ENCODE data around the gene ABCG5. TPM values are rescaled to one million over a fixed set of nuclear protein-coding genes. Genes with fewer than 3 reads are reported as not detected.

ABCG5 gene
- total RNA-seq, 1 experiment from 2014 or later = not detected

DNA sequence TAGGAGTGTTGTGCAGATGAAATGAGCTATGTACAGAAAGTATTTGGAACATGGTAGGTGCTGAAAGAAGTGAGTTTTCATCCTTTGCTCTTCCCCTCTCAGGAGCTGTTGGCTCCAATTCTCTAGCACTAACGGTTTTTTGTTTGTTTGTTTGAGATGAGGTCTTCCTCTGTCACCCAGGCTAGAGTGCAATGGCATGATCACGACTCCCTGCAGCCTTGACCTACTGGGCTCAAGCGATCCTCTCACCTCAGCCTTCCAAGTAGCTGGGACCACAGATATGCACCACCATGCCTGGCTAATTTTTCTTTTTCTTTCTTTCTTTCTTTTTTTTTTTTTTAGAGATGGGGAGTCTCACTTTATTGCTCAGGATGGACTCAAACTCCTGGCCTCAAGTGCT is 12.8 kb downstream of the ABCG5 start (continued):
- TF ChIP-seq, protein P1, sequence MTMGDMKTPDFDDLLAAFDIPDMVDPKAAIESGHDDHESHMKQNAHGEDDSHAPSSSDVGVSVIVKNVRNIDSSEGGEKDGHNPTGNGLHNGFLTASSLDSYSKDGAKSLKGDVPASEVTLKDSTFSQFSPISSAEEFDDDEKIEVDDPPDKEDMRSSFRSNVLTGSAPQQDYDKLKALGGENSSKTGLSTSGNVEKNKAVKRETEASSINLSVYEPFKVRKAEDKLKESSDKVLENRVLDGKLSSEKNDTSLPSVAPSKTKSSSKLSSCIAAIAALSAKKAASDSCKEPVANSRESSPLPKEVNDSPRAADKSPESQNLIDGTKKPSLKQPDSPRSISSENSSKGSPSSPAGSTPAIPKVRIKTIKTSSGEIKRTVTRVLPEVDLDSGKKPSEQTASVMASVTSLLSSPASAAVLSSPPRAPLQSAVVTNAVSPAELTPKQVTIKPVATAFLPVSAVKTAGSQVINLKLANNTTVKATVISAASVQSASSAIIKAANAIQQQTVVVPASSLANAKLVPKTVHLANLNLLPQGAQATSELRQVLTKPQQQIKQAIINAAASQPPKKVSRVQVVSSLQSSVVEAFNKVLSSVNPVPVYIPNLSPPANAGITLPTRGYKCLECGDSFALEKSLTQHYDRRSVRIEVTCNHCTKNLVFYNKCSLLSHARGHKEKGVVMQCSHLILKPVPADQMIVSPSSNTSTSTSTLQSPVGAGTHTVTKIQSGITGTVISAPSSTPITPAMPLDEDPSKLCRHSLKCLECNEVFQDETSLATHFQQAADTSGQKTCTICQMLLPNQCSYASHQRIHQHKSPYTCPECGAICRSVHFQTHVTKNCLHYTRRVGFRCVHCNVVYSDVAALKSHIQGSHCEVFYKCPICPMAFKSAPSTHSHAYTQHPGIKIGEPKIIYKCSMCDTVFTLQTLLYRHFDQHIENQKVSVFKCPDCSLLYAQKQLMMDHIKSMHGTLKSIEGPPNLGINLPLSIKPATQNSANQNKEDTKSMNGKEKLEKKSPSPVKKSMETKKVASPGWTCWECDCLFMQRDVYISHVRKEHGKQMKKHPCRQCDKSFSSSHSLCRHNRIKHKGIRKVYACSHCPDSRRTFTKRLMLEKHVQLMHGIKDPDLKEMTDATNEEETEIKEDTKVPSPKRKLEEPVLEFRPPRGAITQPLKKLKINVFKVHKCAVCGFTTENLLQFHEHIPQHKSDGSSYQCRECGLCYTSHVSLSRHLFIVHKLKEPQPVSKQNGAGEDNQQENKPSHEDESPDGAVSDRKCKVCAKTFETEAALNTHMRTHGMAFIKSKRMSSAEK (CRISPR knock-in tag; IDR thresholded peaks at IDR 0.05; ENCODE audit: borderline replicate concordance) = no peak
- TF ChIP-seq ZNF423 (CRISPR knock-in tag; IDR thresholded peaks at IDR 0.05) (no peak), ZNF671 (CRISPR knock-in tag; IDR thresholded peaks at IDR 0.05) (no peak)

DNA sequence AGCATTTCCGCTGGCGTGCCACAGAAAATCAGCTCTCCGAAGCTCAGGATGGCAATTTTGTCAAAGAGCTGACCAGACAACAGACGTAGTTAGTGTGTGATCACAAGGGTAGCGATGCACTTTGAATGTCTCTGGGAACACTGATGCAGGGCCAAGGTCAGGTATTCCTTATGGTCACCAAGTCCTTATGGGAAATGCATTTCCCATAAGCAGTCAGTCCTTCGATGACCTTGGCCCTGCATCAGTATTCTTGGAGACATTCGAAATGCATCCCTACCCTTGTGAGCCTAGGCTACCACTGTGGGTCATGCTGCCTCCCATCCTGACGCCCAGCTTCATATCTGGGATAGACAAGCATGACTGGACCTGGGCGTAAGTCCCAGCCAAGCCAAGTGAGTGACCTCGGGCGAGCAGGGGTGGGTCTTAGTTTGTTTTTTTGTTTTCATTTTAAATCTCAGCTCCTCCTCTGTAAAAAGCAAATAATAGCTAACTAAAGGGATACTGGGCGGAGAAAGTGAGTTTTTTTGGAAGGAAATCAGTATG is 13.6 kb downstream of the ABCG5 start:
- H3K9me3 Mint-ChIP-seq = no peaks in the 10 kb centered on the region; the same call in 1 of the 2 replicates
- no peak for ATAC-seq
- peaks cover 6% of the 10 kb centered on the region for H3K4me1 Mint-ChIP-seq
- no peak overlapping the region for H3K4me3 Mint-ChIP-seq
- no peak overlapping the region for H3K27ac Mint-ChIP-seq
- peaks cover 2% of the 10 kb centered on the region; the same call in 1 of the 2 replicates for H3K27me3 Mint-ChIP-seq (ENCODE audit: low read depth)
- TF ChIP-seq JUN (CRISPR knock-in tag; IDR thresholded peaks at IDR 0.05) = no peak
- no peak for TF ChIP-seq ZNF138 (CRISPR knock-in tag; conservative IDR thresholded peaks at IDR 0.05)
- no peak for TF ChIP-seq MYBL2 (CRISPR knock-in tag; IDR thresholded peaks at IDR 0.05)
- no peak for TF ChIP-seq SMAD3 (CRISPR knock-in tag; IDR thresholded peaks at IDR 0.05; ENCODE audit: borderline replicate concordance)
- no peak for TF ChIP-seq SMAD4 (CRISPR knock-in tag; IDR thresholded peaks at IDR 0.05)
- TF ChIP-seq ZNF396 (CRISPR knock-in tag; IDR thresholded peaks at IDR 0.05; ENCODE audit: borderline replicate concordance) = no peak
- no peak for TF ChIP-seq ZBTB21 (CRISPR knock-in tag; IDR thresholded peaks at IDR 0.05; ENCODE audit: borderline replicate concordance)
- TF ChIP-seq ZNF317 (CRISPR knock-in tag; IDR thresholded peaks at IDR 0.05; ENCODE audit: borderline replicate concordance, low read depth) = no peak
- no peak for TF ChIP-seq KAT7 (CRISPR knock-in tag; IDR thresholded peaks at IDR 0.05; ENCODE audit: borderline replicate concordance)
- no peak for TF ChIP-seq FOXJ3 (CRISPR knock-in tag; IDR thresholded peaks at IDR 0.05; ENCODE audit: borderline replicate concordance)
- TF ChIP-seq, protein P2, sequence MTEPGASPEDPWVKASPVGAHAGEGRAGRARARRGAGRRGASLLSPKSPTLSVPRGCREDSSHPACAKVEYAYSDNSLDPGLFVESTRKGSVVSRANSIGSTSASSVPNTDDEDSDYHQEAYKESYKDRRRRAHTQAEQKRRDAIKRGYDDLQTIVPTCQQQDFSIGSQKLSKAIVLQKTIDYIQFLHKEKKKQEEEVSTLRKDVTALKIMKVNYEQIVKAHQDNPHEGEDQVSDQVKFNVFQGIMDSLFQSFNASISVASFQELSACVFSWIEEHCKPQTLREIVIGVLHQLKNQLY (CRISPR knock-in tag; IDR thresholded peaks at IDR 0.05) = no peak
- TF ChIP-seq, protein P3, sequence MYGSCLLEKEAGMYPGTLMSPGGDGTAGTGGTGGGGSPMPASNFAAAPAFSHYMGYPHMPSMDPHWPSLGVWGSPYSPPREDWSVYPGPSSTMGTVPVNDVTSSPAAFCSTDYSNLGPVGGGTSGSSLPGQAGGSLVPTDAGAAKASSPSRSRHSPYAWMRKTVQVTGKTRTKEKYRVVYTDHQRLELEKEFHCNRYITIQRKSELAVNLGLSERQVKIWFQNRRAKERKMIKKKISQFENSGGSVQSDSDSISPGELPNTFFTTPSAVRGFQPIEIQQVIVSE (CRISPR knock-in tag; IDR thresholded peaks at IDR 0.05; ENCODE audit: borderline replicate concordance) = no peak
- TF ChIP-seq, protein P4, sequence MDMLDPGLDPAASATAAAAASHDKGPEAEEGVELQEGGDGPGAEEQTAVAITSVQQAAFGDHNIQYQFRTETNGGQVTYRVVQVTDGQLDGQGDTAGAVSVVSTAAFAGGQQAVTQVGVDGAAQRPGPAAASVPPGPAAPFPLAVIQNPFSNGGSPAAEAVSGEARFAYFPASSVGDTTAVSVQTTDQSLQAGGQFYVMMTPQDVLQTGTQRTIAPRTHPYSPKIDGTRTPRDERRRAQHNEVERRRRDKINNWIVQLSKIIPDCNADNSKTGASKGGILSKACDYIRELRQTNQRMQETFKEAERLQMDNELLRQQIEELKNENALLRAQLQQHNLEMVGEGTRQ (CRISPR knock-in tag; IDR thresholded peaks at IDR 0.05) = no peak
- TF ChIP-seq, protein P5, sequence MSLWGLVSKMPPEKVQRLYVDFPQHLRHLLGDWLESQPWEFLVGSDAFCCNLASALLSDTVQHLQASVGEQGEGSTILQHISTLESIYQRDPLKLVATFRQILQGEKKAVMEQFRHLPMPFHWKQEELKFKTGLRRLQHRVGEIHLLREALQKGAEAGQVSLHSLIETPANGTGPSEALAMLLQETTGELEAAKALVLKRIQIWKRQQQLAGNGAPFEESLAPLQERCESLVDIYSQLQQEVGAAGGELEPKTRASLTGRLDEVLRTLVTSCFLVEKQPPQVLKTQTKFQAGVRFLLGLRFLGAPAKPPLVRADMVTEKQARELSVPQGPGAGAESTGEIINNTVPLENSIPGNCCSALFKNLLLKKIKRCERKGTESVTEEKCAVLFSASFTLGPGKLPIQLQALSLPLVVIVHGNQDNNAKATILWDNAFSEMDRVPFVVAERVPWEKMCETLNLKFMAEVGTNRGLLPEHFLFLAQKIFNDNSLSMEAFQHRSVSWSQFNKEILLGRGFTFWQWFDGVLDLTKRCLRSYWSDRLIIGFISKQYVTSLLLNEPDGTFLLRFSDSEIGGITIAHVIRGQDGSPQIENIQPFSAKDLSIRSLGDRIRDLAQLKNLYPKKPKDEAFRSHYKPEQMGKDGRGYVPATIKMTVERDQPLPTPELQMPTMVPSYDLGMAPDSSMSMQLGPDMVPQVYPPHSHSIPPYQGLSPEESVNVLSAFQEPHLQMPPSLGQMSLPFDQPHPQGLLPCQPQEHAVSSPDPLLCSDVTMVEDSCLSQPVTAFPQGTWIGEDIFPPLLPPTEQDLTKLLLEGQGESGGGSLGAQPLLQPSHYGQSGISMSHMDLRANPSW (CRISPR knock-in tag; conservative IDR thresholded peaks at IDR 0.05; ENCODE audit: low read depth) = no peak
- no peak for TF ChIP-seq SP1 (CRISPR knock-in tag; conservative IDR thresholded peaks at IDR 0.05)
- no peak for TF ChIP-seq HMGA2 (CRISPR knock-in tag; IDR thresholded peaks at IDR 0.05)
- TF ChIP-seq FOXP1 (CRISPR knock-in tag; IDR thresholded peaks at IDR 0.05; ENCODE audit: borderline replicate concordance) = no peak
- TF ChIP-seq RELA (CRISPR knock-in tag; IDR thresholded peaks at IDR 0.05; ENCODE audit: borderline replicate concordance) = no peak
- TF ChIP-seq ZNF423 (CRISPR knock-in tag; IDR thresholded peaks at IDR 0.05) = no peak
- TF ChIP-seq ZNF219 (CRISPR knock-in tag; IDR thresholded peaks at IDR 0.05; ENCODE audit: borderline replicate concordance) = no peak
- CTCF ChIA-PET = no interaction called here
- H3K36me3 Mint-ChIP-seq = no peaks in the 10 kb centered on the region
- no peak for DNase-seq (ENCODE audit: low spot score)
- POLR2A ChIA-PET = no interaction called here
